Measurements from ENCODE around the gene LAMA1. TPM values are rescaled to one million over a fixed set of nuclear protein-coding genes. Genes with fewer than 3 reads are reported as not detected.

LAMA1 gene
- total and polyA plus RNA-seq, 10 donors: 0.20 to 2.3 (median 0.63) TPM

DNA sequence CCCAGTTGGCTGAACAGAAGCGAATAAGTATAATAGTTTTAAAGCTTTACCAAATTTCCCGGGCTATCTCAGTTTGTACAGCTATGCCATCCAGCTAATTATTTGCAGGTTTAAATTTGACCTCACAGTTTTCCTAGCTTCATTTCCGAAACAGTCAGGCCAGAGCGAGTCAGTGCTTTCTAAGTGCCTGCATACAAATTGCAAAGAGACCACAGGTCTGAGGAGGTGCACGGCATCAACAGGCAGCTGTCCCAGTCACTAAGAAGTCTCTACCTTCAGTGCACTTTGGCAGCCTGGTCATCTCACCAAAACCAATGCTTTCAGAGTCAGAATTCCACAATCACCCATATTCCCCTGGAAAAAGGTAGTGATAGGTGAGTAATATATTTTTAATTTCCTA is 51.9 kb downstream of the LAMA1 start:
- no peak overlapping the region for H3K4me3 ChIP-seq
- TF ChIP-seq, protein P1, sequence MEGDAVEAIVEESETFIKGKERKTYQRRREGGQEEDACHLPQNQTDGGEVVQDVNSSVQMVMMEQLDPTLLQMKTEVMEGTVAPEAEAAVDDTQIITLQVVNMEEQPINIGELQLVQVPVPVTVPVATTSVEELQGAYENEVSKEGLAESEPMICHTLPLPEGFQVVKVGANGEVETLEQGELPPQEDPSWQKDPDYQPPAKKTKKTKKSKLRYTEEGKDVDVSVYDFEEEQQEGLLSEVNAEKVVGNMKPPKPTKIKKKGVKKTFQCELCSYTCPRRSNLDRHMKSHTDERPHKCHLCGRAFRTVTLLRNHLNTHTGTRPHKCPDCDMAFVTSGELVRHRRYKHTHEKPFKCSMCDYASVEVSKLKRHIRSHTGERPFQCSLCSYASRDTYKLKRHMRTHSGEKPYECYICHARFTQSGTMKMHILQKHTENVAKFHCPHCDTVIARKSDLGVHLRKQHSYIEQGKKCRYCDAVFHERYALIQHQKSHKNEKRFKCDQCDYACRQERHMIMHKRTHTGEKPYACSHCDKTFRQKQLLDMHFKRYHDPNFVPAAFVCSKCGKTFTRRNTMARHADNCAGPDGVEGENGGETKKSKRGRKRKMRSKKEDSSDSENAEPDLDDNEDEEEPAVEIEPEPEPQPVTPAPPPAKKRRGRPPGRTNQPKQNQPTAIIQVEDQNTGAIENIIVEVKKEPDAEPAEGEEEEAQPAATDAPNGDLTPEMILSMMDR (IDR thresholded peaks at IDR 0.05 in 8 of 11, conservative IDR thresholded peaks at IDR 0.05 in 3 of 11): no peak
- TF ChIP-seq POLR2A (IDR thresholded peaks at IDR 0.05): no peak
- no peak for TF ChIP-seq POLR2AphosphoS5 (IDR thresholded peaks at IDR 0.05)
- intact Hi-C loops (cut with DNase I; ENCODE audit: low total_unique reads): no loop called here
- no peaks in the 10 kb centered on the region for H3K36me3 ChIP-seq
- H3K27me3 ChIP-seq (replicated peaks in 1 of 7): peaks cover 0 to 3% (median 0%) of the 10 kb centered on the region in 7 donors
- no peaks in the 10 kb centered on the region for H3K9me3 ChIP-seq
- H3K4me1 ChIP-seq: no peaks in the 10 kb centered on the region
- DNase-seq: no peak
- 87 to 94% (median 91%) methylated on average over 5 of the region's 5 CpGs for WGBS, 5 donors
- H3K27ac ChIP-seq: no peak overlapping the region

DNA sequence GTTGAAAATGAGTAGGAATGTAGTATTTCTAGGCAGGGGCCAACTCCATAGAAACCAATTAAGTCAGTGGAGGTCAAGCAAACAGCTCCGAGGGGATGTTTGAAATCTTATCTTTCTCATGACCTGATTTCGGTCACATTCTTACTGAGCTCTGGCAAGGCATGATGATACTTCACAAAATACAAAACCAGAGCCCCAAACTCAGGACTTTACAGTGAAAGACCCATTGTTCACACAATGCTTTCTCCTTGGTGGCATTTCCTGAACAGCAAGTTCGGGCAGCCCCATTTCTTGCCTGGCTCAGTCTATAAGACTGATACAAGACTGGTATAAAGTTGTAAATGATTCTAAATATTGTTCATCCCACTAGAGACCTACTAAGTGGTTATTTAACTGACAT is 53.3 kb downstream of the LAMA1 start:
- no peaks in the 10 kb centered on the region for H3K36me3 ChIP-seq
- no peaks in the 10 kb centered on the region for H3K9me3 ChIP-seq
- H3K4me1 ChIP-seq: no peaks in the 10 kb centered on the region
- peaks cover 0 to 3% (median 0%) of the 10 kb centered on the region in 7 donors for H3K27me3 ChIP-seq (replicated peaks in 1 of 7)
- DNase-seq: no peak
- H3K27ac ChIP-seq: no peak overlapping the region
- TF ChIP-seq POLR2A (IDR thresholded peaks at IDR 0.05) (no peak), POLR2AphosphoS5 (IDR thresholded peaks at IDR 0.05) (no peak)
- TF ChIP-seq, protein P1 (IDR thresholded peaks at IDR 0.05 in 8 of 11, conservative IDR thresholded peaks at IDR 0.05 in 3 of 11): no peak
- no peak overlapping the region for H3K4me3 ChIP-seq
- intact Hi-C loops (cut with DNase I; ENCODE audit: low total_unique reads): no loop called here
- WGBS, 5 donors: 68 to 77% (median 73%) methylated on average over 3 of the region's 3 CpGs

DNA sequence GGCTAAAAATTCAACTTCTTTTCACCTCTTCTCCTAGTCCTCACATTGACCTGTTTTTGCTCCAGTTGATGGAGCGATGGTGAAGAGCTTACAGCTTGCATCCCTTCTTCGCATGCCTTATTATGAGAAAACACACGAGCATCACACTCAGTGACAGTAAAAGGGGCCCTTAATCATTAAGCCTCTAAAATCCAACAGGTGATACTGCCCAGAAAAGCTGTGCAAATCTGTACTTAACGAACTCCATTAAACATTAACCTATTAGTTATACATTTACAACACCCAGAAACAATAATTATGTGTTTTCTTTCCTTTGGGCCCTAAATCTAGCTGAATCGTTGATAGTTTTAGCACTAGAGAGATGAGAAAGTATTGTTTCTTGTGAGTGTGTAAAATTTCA is 54.8 kb downstream of the LAMA1 start:
- no peak for DNase-seq
- Histone ChIP-seq H3K27ac (no peak overlapping the region), H3K27me3 (replicated peaks in 1 of 7) (peaks cover 0 to 3% (median 0%) of the 10 kb centered on the region in 7 donors), H3K36me3 (no peaks in the 10 kb centered on the region), H3K4me1 (no peaks in the 10 kb centered on the region), H3K9me3 (peaks cover 0 to 7% (median 0%) of the 10 kb centered on the region in 8 donors), H3K4me3 (no peak overlapping the region)
- WGBS, 5 donors: 76 to 87% (median 84%) methylated on average over 5 of the region's 5 CpGs
- no peak for TF ChIP-seq POLR2AphosphoS5 (IDR thresholded peaks at IDR 0.05)
- intact Hi-C loops (cut with DNase I; ENCODE audit: low total_unique reads): no loop called here

DNA sequence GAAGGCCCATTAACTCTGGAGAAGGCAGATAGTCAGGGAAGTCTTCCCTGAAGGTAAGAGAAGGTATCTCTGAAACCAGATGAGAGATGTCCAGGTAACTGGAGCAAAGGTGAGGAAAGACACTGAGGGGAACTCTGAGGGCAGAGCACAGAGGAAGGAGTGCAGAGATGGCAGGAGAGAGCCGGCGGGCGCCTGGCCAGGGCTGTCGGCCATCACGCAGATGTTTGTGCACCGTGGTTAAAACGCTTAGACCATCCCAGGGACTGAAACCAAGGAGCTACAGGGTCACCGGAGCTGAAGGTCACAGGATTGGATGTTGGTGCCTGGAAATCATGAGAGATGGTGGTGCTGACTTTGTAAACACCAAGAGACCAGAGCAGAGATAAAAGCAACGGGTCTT is 55.4 kb downstream of the LAMA1 start:
- no peak overlapping the region for H3K4me3 ChIP-seq
- DNase-seq: no peak
- H3K27me3 ChIP-seq (replicated peaks in 1 of 7): peaks cover 0 to 3% (median 0%) of the 10 kb centered on the region in 7 donors
- intact Hi-C loops (cut with DNase I; ENCODE audit: low total_unique reads): no loop called here
- peaks cover 0 to 7% (median 0%) of the 10 kb centered on the region in 8 donors for H3K9me3 ChIP-seq
- no peaks in the 10 kb centered on the region for H3K4me1 ChIP-seq
- 73 to 89% (median 77%) methylated on average over 9 of the region's 9 CpGs for WGBS, 5 donors
- TF ChIP-seq, protein P1 (IDR thresholded peaks at IDR 0.05 in 8 of 11, conservative IDR thresholded peaks at IDR 0.05 in 3 of 11): no peak
- TF ChIP-seq POLR2AphosphoS5 (IDR thresholded peaks at IDR 0.05): no peak
- no peak for TF ChIP-seq POLR2A (IDR thresholded peaks at IDR 0.05)
- H3K36me3 ChIP-seq: no peaks in the 10 kb centered on the region
- H3K27ac ChIP-seq: no peak overlapping the region

DNA sequence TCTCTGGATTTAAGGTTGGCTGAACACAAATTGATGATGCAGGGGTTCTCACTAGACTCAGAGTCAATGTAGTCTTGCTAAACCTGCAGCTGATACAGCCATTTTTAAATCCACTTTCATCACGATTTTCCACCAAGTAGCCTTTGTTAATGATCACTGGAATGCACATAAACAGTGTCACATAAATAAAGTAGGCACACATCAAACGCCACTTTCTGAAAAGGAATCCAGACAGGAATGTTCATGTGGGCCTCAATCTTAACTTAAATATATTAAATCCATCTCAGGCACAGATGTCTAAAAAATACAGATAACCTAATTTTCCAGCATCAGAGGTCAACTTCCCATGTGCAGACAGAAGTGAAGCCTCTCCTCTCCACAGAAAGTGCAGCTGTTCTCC is 58.3 kb downstream of the LAMA1 start:
- Histone ChIP-seq H3K9me3 (peaks cover 0 to 7% (median 0%) of the 10 kb centered on the region in 8 donors), H3K27me3 (replicated peaks in 1 of 7) (peaks cover 0 to 3% (median 0%) of the 10 kb centered on the region in 7 donors), H3K27ac (no peak overlapping the region), H3K4me3 (no peak overlapping the region), H3K4me1 (no peaks in the 10 kb centered on the region), H3K36me3 (no peaks in the 10 kb centered on the region)
- intact Hi-C loops (cut with DNase I; ENCODE audit: low total_unique reads): no loop called here
- TF ChIP-seq POLR2AphosphoS5 (IDR thresholded peaks at IDR 0.05): no peak
- no peak for TF ChIP-seq POLR2A (IDR thresholded peaks at IDR 0.05)
- TF ChIP-seq, protein P1 (IDR thresholded peaks at IDR 0.05 in 8 of 11, conservative IDR thresholded peaks at IDR 0.05 in 3 of 11): no peak
- WGBS, 5 donors: 57 to 77% (median 72%) methylated on average over 2 of the region's 2 CpGs
- DNase-seq: no peak
